ENCODE results near the gene USP20. TPM values are rescaled to one million over a fixed set of nuclear protein-coding genes. Genes with fewer than 3 reads are reported as not detected.

Gene USP20
- total and polyA plus RNA-seq, 10 of the 15 experiments (the other 5 are each of a cell fraction or from before 2014, with no cell fraction given): 0.66 to 23.3 (median 11.0) TPM

DNA sequence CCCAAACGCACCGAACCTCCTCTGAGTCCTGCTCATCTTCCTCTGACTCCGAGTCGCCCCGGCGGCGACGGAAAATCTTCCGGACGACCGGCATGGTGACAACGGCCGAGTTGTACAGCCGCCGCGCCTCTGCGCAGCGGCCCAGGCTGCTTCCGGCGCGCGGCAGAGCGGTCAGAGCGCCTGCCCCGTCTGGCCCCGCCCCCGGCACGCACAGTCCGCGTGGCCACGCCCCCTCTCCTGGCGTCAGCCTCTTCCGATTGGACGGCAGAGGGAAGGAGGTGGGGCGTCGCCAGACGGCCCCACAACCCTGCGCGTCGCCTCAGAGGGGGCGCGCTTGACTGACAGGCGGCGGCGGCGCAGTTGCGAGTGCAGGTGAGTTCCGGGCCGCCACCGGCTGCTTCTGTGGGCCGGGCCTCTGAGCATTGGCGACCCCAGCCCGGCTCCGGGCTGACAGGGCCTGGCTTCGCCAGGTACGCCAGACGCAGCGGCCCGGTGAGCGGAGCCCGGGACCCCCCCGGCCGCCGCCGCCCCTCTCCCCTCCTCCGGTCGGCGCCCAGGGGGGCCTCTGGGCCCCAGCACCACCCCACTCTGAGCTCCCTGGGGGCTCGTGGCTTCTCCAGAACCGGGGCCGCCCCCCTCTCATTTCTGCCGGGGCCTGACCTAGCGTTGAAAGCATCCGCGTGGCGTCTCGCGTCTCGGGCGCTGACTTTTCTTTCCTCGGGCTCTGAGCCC lies at the start of gene USP20, which contains the start of gene C9orf78 (continued):
- TF ChIP-seq TAF1 (IDR thresholded peaks at IDR 0.05; ENCODE audit: borderline replicate concordance, low read depth, low read length) (peak; percentile 72; the same call in 1 of the 2 replicates), BRCA1 (IDR thresholded peaks at IDR 0.05; ENCODE audit: low read depth, low read length) (no peak), PML (IDR thresholded peaks at IDR 0.05; ENCODE audit: low read length) (peak; percentile 81; the same call in 1 of the 2 replicates), SMAD1 (IDR thresholded peaks at IDR 0.05; ENCODE audit: low read depth, partially characterized antibody) (no peak), CTCF (IDR thresholded peaks at IDR 0.05 in 2 of 3, conservative IDR thresholded peaks at IDR 0.05 in 1 of 3; ENCODE audit: control insufficient read depth in 2 of 3, extremely low read depth in 1 of 3, insufficient read depth in 1 of 3, low read depth in 3 of 3, low read length in 3 of 3) (no peak), KDM1A (IDR thresholded peaks at IDR 0.05; ENCODE audit: borderline replicate concordance) (no peak), POLR2AphosphoS5 (IDR thresholded peaks at IDR 0.05; ENCODE audit: low read length) (peak; percentile 87), GATAD2B (conservative IDR thresholded peaks at IDR 0.05; ENCODE audit: low read depth) (peak; percentile 76; the same call in 1 of the 2 replicates), SIN3A (IDR thresholded peaks at IDR 0.05; ENCODE audit: low read depth, low read length) (peak; percentile 92), RFX5 (IDR thresholded peaks at IDR 0.05; ENCODE audit: low read depth, low read length) (peak; percentile 75), RAD21 (IDR thresholded peaks at IDR 0.05; ENCODE audit: insufficient read depth, low read depth, low read length) (no peak), BACH1 (IDR thresholded peaks at IDR 0.05; ENCODE audit: borderline replicate concordance) (peak; percentile 51; the same call in 1 of the 2 replicates), POLR2AphosphoS2 (IDR thresholded peaks at IDR 0.05; ENCODE audit: low read depth, low read length) (peak; percentile 69; the same call in 1 of the 2 replicates), ZZZ3 (IDR thresholded peaks at IDR 0.05; ENCODE audit: control insufficient read depth, insufficient read length, low read depth) (no peak), ZNF274 (IDR thresholded peaks at IDR 0.05; ENCODE audit: insufficient read depth, insufficient read length) (no peak), NR2F1 (conservative IDR thresholded peaks at IDR 0.05) (0 out of 2 replicates have a peak, but pooled peaks have one; percentile 23), ZBTB40 (IDR thresholded peaks at IDR 0.05; ENCODE audit: borderline replicate concordance) (peak; percentile 51; the same call in 1 of the 2 replicates), SIX5 (IDR thresholded peaks at IDR 0.05; ENCODE audit: low read depth, low read length, severe bottlenecking) (peak; percentile 56), NFYB (IDR thresholded peaks at IDR 0.05; ENCODE audit: insufficient read depth, low read depth, low read length) (peak; percentile 78), MYB (IDR thresholded peaks at IDR 0.05; ENCODE audit: borderline replicate concordance, low read depth, low read length) (no peak), MAX (IDR thresholded peaks at IDR 0.05; ENCODE audit: low read depth, low read length) (peak; percentile 75), RUNX3 (IDR thresholded peaks at IDR 0.05; ENCODE audit: low read length) (peak; percentile 55; the same call in 1 of the 2 replicates)
- TF ChIP-seq, protein P1, sequence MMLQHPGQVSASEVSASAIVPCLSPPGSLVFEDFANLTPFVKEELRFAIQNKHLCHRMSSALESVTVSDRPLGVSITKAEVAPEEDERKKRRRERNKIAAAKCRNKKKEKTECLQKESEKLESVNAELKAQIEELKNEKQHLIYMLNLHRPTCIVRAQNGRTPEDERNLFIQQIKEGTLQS (IDR thresholded peaks at IDR 0.05; ENCODE audit: borderline replicate concordance, extremely low read depth, low read depth, low read length): peak; percentile 61; the same call in 1 of the 2 replicates
